IMR-90 (cell line): ENCODE results near the gene DLD. TPM values are rescaled to one million over a fixed set of nuclear protein-coding genes. Genes with fewer than 3 reads are reported as not detected.

ENCODE experiments used
- ATAC-seq: fragments of 200-7000 bp; cut with Tn5 transposase; 2 replicates; pipeline ENCODE4 v1.9.1; 2020; ENCODE audit warnings: low read depth, mild to moderate bottlenecking, moderate library complexity
- BruUV-seq: library from RNA; stranded (reverse); fragments of 400-500 nt; replicated peaks from 2 replicates; lab custom pipeline; 2021; lab: Mats Ljungman, UMichigan
- CTCF ChIA-PET: fragments of 300-600 bp; formaldehyde crosslinking; extraction: SDS; loops from one replicate; lab custom pipeline; 2021; ENCODE audit warnings: antibody characterized with exemption; lab: Yijun Ruan, JAX
- POLR2A ChIA-PET: fragments of 300-600 bp; sonication (Branson Sonifier 250); formaldehyde crosslinking; loops from one replicate; lab custom pipeline; 2022; ENCODE audit warnings: antibody characterized with exemption; ENCODE audit not compliant: unreplicated experiment; lab: Charles Lee
- DNase-seq: peaks from one replicate; pipeline ENCODE4 v3.0.0; 2013
- H2AFZ ChIP-seq: replicated peaks from 2 replicates; pipeline ENCODE3; 2013; ENCODE audit warnings: low read length, mild to moderate bottlenecking; ENCODE audit not compliant: poor library complexity
- H2AK5ac ChIP-seq: 2 replicates; pipeline ENCODE4 v1.6.1; 2013; ENCODE audit warnings: low read depth, low read length, inconsistent platforms
- H2AK9ac ChIP-seq: replicated peaks from 2 replicates; pipeline ENCODE3; 2013; ENCODE audit warnings: mild to moderate bottlenecking, low read depth, low read length, moderate library complexity; ENCODE audit not compliant: poor library complexity
- H2BK120ac ChIP-seq: 2 replicates; pipeline ENCODE4 v1.6.1; 2013; ENCODE audit warnings: low read depth, low read length, inconsistent platforms
- H2BK15ac ChIP-seq: 3 replicates; pipeline ENCODE4 v1.6.1; 2013; ENCODE audit warnings: low read depth, low read length, inconsistent platforms
- H2BK20ac ChIP-seq: 2 replicates; pipeline ENCODE4 v1.6.1; 2013; ENCODE audit warnings: low read depth, mild to moderate bottlenecking, inconsistent platforms, low read length, moderate library complexity
- H2BK5ac ChIP-seq: 2 replicates; pipeline ENCODE4 v1.6.1; 2013; ENCODE audit warnings: mild to moderate bottlenecking, low read depth, low read length, inconsistent platforms; ENCODE audit not compliant: poor library complexity, severe bottlenecking
- H3K14ac ChIP-seq: replicated peaks from 2 replicates; pipeline ENCODE4 v1.6.1; 2013; ENCODE audit warnings: low read depth, low read length, inconsistent platforms
- H3K18ac ChIP-seq: 2 replicates; pipeline ENCODE4 v1.6.1; 2013; ENCODE audit warnings: low read depth, low read length, control low read depth
- H3K23ac ChIP-seq: 2 replicates; pipeline ENCODE4 v1.6.1; 2013; ENCODE audit warnings: low read depth, low read length, inconsistent platforms
- H3K27ac ChIP-seq: 2 replicates; pipeline ENCODE4 v1.5.1; 2013; ENCODE audit warnings: mild to moderate bottlenecking, control low read depth, low read length; ENCODE audit not compliant: insufficient read depth
- H3K27me3 ChIP-seq: 2 replicates; pipeline ENCODE4 v1.6.1; 2013; ENCODE audit warnings: low read length; ENCODE audit not compliant: control insufficient read depth, insufficient read depth
- H3K36me3 ChIP-seq: 2 replicates; pipeline ENCODE4 v1.6.1; 2013; ENCODE audit warnings: low read length, mixed read lengths; ENCODE audit not compliant: control insufficient read depth, insufficient read depth
- H3K4ac ChIP-seq: 2 replicates; pipeline ENCODE4 v1.6.1; 2013; ENCODE audit warnings: low read depth, low read length, inconsistent platforms
- H3K4me1 ChIP-seq: 2 replicates; pipeline ENCODE4 v1.6.1; 2013; ENCODE audit warnings: low read length, mixed read lengths; ENCODE audit not compliant: control insufficient read depth, insufficient read depth
- H3K4me2 ChIP-seq: 2 replicates; pipeline ENCODE4 v1.6.1; 2013; ENCODE audit warnings: low read depth, mild to moderate bottlenecking, control low read depth, low read length, moderate library complexity
- H3K4me3 ChIP-seq: 2 replicates; pipeline ENCODE4 v1.5.1; 2013; ENCODE audit warnings: low read depth, mild to moderate bottlenecking, control low read depth, low read length, moderate library complexity; ENCODE audit not compliant: insufficient read depth
- H3K56ac ChIP-seq: 2 replicates; pipeline ENCODE4 v1.6.1; 2013; ENCODE audit warnings: low read length, inconsistent platforms; ENCODE audit not compliant: insufficient read depth; ENCODE audit errors: extremely low read depth
- H3K79me1 ChIP-seq, 2 experiments: 2 replicates each; pipeline ENCODE4 v1.6.1; 2013; ENCODE audit warnings: low read length in 2 of 2, inconsistent platforms in 1 of 2, low read depth in 1 of 2
- H3K9ac ChIP-seq: 2 replicates; pipeline ENCODE4 v1.6.1; 2013; ENCODE audit warnings: low read depth, low read length, control low read depth
- H3K9me1 ChIP-seq: 2 replicates; pipeline ENCODE4 v1.6.1; 2013; ENCODE audit warnings: low read length, inconsistent platforms; ENCODE audit not compliant: insufficient read depth
- H3K9me3 ChIP-seq: 2 replicates; pipeline ENCODE4 v1.6.1; 2013; ENCODE audit warnings: low read length; ENCODE audit not compliant: control insufficient read depth, insufficient read depth
- H4K20me1 ChIP-seq: 2 replicates; pipeline ENCODE4 v1.6.1; 2013; ENCODE audit warnings: low read length, inconsistent platforms; ENCODE audit not compliant: insufficient read depth
- H4K5ac ChIP-seq: 2 replicates; pipeline ENCODE4 v1.6.1; 2013; ENCODE audit warnings: mild to moderate bottlenecking, low read depth, low read length, control low read depth
- H4K8ac ChIP-seq, 2 experiments: 2 replicates each; pipeline ENCODE4 v1.6.1; 2013; ENCODE audit warnings: low read depth in 2 of 2, low read length in 2 of 2, control low read depth in 1 of 2, inconsistent platforms in 1 of 2
- H4K91ac ChIP-seq: 2 replicates; pipeline ENCODE4 v1.6.1; 2013; ENCODE audit warnings: low read depth, low read length, inconsistent platforms; ENCODE audit not compliant: insufficient read depth
- MAZ ChIP-seq: IDR thresholded peaks from 2 replicates; pipeline ENCODE4 v1.6.1; 2012; ENCODE audit warnings: low read depth, mild to moderate bottlenecking, low read length, improper control_type of control experiment, moderate library complexity, borderline replicate concordance
- MXI1 ChIP-seq: IDR thresholded peaks from 2 replicates; pipeline ENCODE4 v1.6.1; 2012; ENCODE audit warnings: low read depth, mild to moderate bottlenecking, low read length, moderate library complexity, borderline replicate concordance
- WGBS, 2 experiments: methylation state at CpG; one replicate each; pipeline versions ENCODE4 v1.1.5 to v1.1.7; 2013; ENCODE audit warnings: missing lambda C conversion rate in 2 of 2; ENCODE audit not compliant: insufficient read length in 1 of 2; ENCODE audit errors: extremely low coverage in 2 of 2; 5-methylcytosine and 5-hydroxymethylcytosine counted together
- dilution Hi-C: fragments of 300-500 bp; cut with HindIII; formaldehyde crosslinking; loops from one replicate; pipeline ENCODE4 v1.14.3; 2018; ENCODE audit warnings: low sequenced_read_pairs; ENCODE audit not compliant: unreplicated experiment
- in situ Hi-C: fragments of 300-500 bp; cut with MboI; formaldehyde crosslinking; loops from 3 replicates; pipeline ENCODE4 v1.14.3; 2019; ENCODE audit warnings: low sequenced_read_pairs, inconsistent platforms, mixed read lengths
- intact Hi-C: fragments of 100-400 bp; cut with micrococcal nuclease; formaldehyde crosslinking; loops from 2 replicates; pipeline ENCODE4 v1.10.0; 2022
- polyA plus RNA-seq, 3 experiments: library from polyadenylated mRNA; depleted of rRNA; stranded (reverse); fragments of >200 nt; gene quantifications; 2 replicates each; pipeline ENCODE4 v1.2.3, GENCODE V29; 2012; ENCODE audit warnings: low replicate concordance in 1 of 3
- total RNA-seq: library from RNA; depleted of rRNA; stranded (reverse); fragments of >200 nt; gene quantifications from 2 replicates; pipeline ENCODE4 v1.2.3, GENCODE V29; 2012

The DLD gene
- total and polyA plus RNA-seq, 2 of the 4 experiments (the other 2 are of a cell fraction): 121 to 361 TPM

DNA sequence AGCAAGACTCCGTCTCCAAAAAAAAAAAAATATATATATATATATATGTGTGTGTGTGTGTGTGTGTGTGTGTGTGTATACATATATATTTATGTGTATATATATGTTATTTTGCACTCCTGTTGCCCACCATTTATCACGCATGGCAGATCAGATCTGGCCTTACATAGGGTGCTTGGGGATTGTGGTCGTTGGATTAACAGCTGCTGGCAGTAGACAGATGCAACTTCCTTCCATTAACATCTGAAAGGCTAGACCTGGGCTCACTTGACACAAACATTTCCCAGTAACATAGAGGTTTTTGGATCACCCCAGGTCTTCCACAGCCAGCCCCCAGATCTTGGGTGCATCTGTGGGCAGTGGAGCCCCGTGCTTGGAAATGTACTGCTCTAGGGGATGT lies 40.8 kb upstream of the DLD start:
- Histone ChIP-seq H3K18ac (no peak overlapping the region), H3K23ac (no peak overlapping the region), H2AFZ (no peak overlapping the region), H3K27me3 (peaks cover 14% of the 10 kb centered on the region), H4K91ac (no peak overlapping the region), H2AK5ac (no peak overlapping the region), H3K9me1 (no peaks in the 10 kb centered on the region), H3K9me3 (no peaks in the 10 kb centered on the region), H3K36me3 (no peaks in the 10 kb centered on the region), H2AK9ac (no peak overlapping the region), H3K4ac (no peak overlapping the region), H4K8ac (no peak overlapping the region), H3K4me3 (no peak overlapping the region), H2BK120ac (no peak overlapping the region), H4K5ac (no peak overlapping the region), H2BK20ac (no peak overlapping the region), H3K4me2 (no peak overlapping the region), H3K27ac (no peak overlapping the region), H4K20me1 (no peaks in the 10 kb centered on the region), H3K4me1 (no peaks in the 10 kb centered on the region), H2BK5ac (no peak overlapping the region), H2BK15ac (no peak overlapping the region), H3K14ac (no peak overlapping the region), H3K56ac (no peak overlapping the region), H3K9ac (no peak overlapping the region), H3K79me1 (no peaks in the 10 kb centered on the region)
- CTCF ChIA-PET: interaction anchor here (0.8 kb wide), 1 partner anchor 8 kb away, joined by 4 read pairs; no protein-coding TSS in a partner anchor
- dilution Hi-C loops (no loop called here), intact Hi-C loops (no loop called here), in situ Hi-C loops (no loop called here)
- POLR2A ChIA-PET: interaction anchor here (0.5 kb wide), 1 partner anchor 514 kb away, joined by 3 read pairs; no protein-coding TSS in a partner anchor
- no peak for DNase-seq
- no CpG with 5 or more reads among the region's 4 CpGs for WGBS, 2 experiments
- no TSS peak for BruUV-seq
- no peak for TF ChIP-seq MXI1
- no peak for TF ChIP-seq MAZ
- ATAC-seq: no peak
